Endothelial cell of umbilical vein (primary cell): ENCODE measurements around the gene ACP4. TPM values are rescaled to one million over a fixed set of nuclear protein-coding genes. Genes with fewer than 3 reads are reported as not detected.

Source experiments
- BruUV-seq: library from RNA; stranded (reverse); fragments of 400-500 nt; replicated peaks from 2 replicates; lab custom pipeline; 2021; lab: Mats Ljungman, UMichigan
- CTCF ChIA-PET: fragments of 300-600, 350-600 bp; sonication (Branson Sonifier 250); formaldehyde crosslinking; loops from one replicate; lab custom pipeline; 2021; ENCODE audit warnings: antibody characterized with exemption, inconsistent platforms; lab: Charles Lee
- POLR2A ChIA-PET: fragments of 300-600, 350-600 bp; sonication (Branson Sonifier 250); formaldehyde crosslinking; loops from one replicate; lab custom pipeline; 2021; ENCODE audit warnings: antibody characterized with exemption, inconsistent platforms; lab: Charles Lee
- DNase-seq: peaks from one replicate; pipeline ENCODE4 v3.0.0-alpha.2; 2011; ENCODE audit warnings: low read depth, low spot score
- FAIRE-seq: peaks from 2 replicates; lab custom pipeline; 2011; peaks lifted over from hg19 to GRCh38; lab: Jason Lieb, UNC
- H2AFZ ChIP-seq: 2 replicates; pipeline ENCODE4 v1.6.0; 2012; ENCODE audit warnings: low read depth, low read length, control low read depth, inconsistent platforms
- H3K27ac ChIP-seq: 2 replicates; pipeline ENCODE4 v1.5.1; 2011; ENCODE audit warnings: low read depth, mild to moderate bottlenecking, control low read depth, low read length, moderate library complexity; ENCODE audit not compliant: insufficient read depth
- H3K27me3 ChIP-seq, 2 experiments: 2 replicates each; pipeline versions ENCODE4 v1.6.0 to v1.6.1; 2011; ENCODE audit warnings: low read length in 2 of 2, mixed read lengths in 1 of 2; ENCODE audit not compliant: control insufficient read depth in 2 of 2, insufficient read depth in 2 of 2
- H3K36me3 ChIP-seq, 2 experiments: 2 replicates in 1 of 2; 3 replicates in 1 of 2; pipeline ENCODE4 v1.5.1; 2011; ENCODE audit warnings: low read length in 2 of 2, mild to moderate bottlenecking in 1 of 2, moderate library complexity in 1 of 2; ENCODE audit not compliant: control insufficient read depth in 2 of 2, insufficient read depth in 2 of 2; ENCODE audit errors: extremely low read depth in 1 of 2
- H3K4me1 ChIP-seq: 3 replicates; pipeline ENCODE4 v1.5.1; 2011; ENCODE audit warnings: mild to moderate bottlenecking, low read length; ENCODE audit not compliant: control insufficient read depth, insufficient read depth; ENCODE audit errors: extremely low read depth
- H3K4me2 ChIP-seq: 2 replicates; pipeline ENCODE4 v1.6.1; 2011; ENCODE audit warnings: low read length, control low read depth, mixed read lengths; ENCODE audit not compliant: insufficient read depth
- H3K4me3 ChIP-seq, 3 experiments: fragments of 200-600 bp in 1 of 3; sonication (generic), shearing (Covaris generic) in 1 of 3; replicated peaks in 1 of 3; 2 replicates each; pipeline ENCODE4 v1.5.1; 2011 to 2016; ENCODE audit warnings: control low read depth in 3 of 3, low read length in 3 of 3, mild to moderate bottlenecking in 2 of 3, inconsistent platforms in 1 of 3, low read depth in 1 of 3, moderate library complexity in 1 of 3; ENCODE audit not compliant: insufficient read depth in 1 of 3
- H3K79me2 ChIP-seq: 2 replicates; pipeline ENCODE4 v1.6.0; 2012; ENCODE audit warnings: low read length, inconsistent platforms; ENCODE audit not compliant: control insufficient read depth, insufficient read depth
- H3K9ac ChIP-seq: replicated peaks from 2 replicates; pipeline ENCODE3; 2011; ENCODE audit warnings: low read length, control low read depth; ENCODE audit not compliant: insufficient read depth; ENCODE audit errors: extremely low read depth
- H3K9me1 ChIP-seq: replicated peaks from 3 replicates; pipeline ENCODE4 v1.6.0; 2011; ENCODE audit warnings: mild to moderate bottlenecking, low read length; ENCODE audit not compliant: control insufficient read depth, insufficient read depth; ENCODE audit errors: extremely low read depth
- H3K9me3 ChIP-seq: replicated peaks from 2 replicates; pipeline ENCODE4 v1.5.1; 2012; ENCODE audit warnings: low read length, inconsistent platforms; ENCODE audit not compliant: control insufficient read depth, insufficient read depth
- H4K20me1 ChIP-seq: replicated peaks from 2 replicates; pipeline ENCODE3; 2011; ENCODE audit warnings: mild to moderate bottlenecking, low read length; ENCODE audit not compliant: control insufficient read depth, insufficient read depth; ENCODE audit errors: extremely low read depth
- CTCF ChIP-seq, 2 donors: IDR thresholded peaks; 1 replicate in 1 of 2; 2 replicates in 1 of 2; pipeline ENCODE4 v1.5.1; 2011; ENCODE audit warnings: low read length in 2 of 2, mild to moderate bottlenecking in 2 of 2, moderate library complexity in 2 of 2, control low read depth in 1 of 2, inconsistent platforms in 1 of 2, low read depth in 1 of 2; ENCODE audit not compliant: insufficient read depth in 1 of 2; ENCODE audit errors: extremely low read depth in 1 of 2
- EZH2 ChIP-seq: IDR thresholded peaks from 2 replicates; pipeline ENCODE4 v1.6.1; 2012; ENCODE audit warnings: borderline replicate concordance, low read depth, mild to moderate bottlenecking, moderate library complexity, low read length, inconsistent platforms; ENCODE audit not compliant: severe bottlenecking
- FOS ChIP-seq: IDR thresholded peaks from 2 replicates; pipeline ENCODE4 v1.6.1; 2011; ENCODE audit warnings: mild to moderate bottlenecking, low read length, moderate library complexity, borderline replicate concordance; ENCODE audit not compliant: insufficient read depth
- GATA2 ChIP-seq: IDR thresholded peaks from 2 replicates; pipeline ENCODE4 v1.7.0; 2011; ENCODE audit warnings: low read depth, mild to moderate bottlenecking, moderate library complexity, mixed read lengths, low read length; ENCODE audit not compliant: insufficient read length, insufficient read depth
- JUN ChIP-seq: IDR thresholded peaks from 2 replicates; pipeline ENCODE4 v1.6.1; 2011; ENCODE audit warnings: borderline replicate concordance, low read depth; ENCODE audit not compliant: insufficient read length, insufficient read depth
- MAX ChIP-seq: IDR thresholded peaks from 2 replicates; pipeline ENCODE4 v1.6.1; 2011; ENCODE audit not compliant: insufficient read depth, insufficient read length
- MYC ChIP-seq: IDR thresholded peaks from one replicate; pipeline ENCODE4 v1.6.1; 2011; ENCODE audit warnings: mild to moderate bottlenecking, low read depth, low read length
- POLR2A ChIP-seq: IDR thresholded peaks from 2 replicates; pipeline ENCODE4 v1.6.1; 2012; ENCODE audit warnings: low read depth, mild to moderate bottlenecking, control low read depth, low read length
- POLR2AphosphoS5 ChIP-seq: IDR thresholded peaks from 2 replicates; pipeline ENCODE4 v1.6.1; 2012; ENCODE audit warnings: low read depth, mild to moderate bottlenecking, control low read depth, low read length, moderate library complexity; ENCODE audit not compliant: insufficient read depth
- dilution Hi-C: fragments of 300-500 bp; cut with MboI; formaldehyde crosslinking; loops from one replicate; pipeline ENCODE4 v1.15.0; 2019; ENCODE audit warnings: low sequenced_read_pairs; ENCODE audit not compliant: extremely low pct_ligation_motif_present
- intact Hi-C: fragments of 100-400 bp; cut with micrococcal nuclease; formaldehyde crosslinking; loops from one replicate; pipeline ENCODE4 v1.10.0; 2022
- polyA plus RNA-seq, 4 experiments: library from polyadenylated mRNA; depleted of rRNA in 3 of 4; stranded (reverse) in 3 of 4; unstranded in 1 of 4; fragments of >200 nt; gene quantifications; 2 replicates each; pipeline versions ENCODE4 v1.2.1 to v1.2.3, GENCODE V29; 2011 to 2012; ENCODE audit warnings: missing spikeins in 1 of 4
- total RNA-seq: library from RNA; stranded (reverse); gene quantifications from 2 replicates; pipeline ENCODE4 v1.2.3, GENCODE V29; 2021

ACP4 gene
- total and polyA plus RNA-seq, 2 donors (not counting 3 experiments of a cell fraction or from before 2014, with no cell fraction given) = not detected

- Histone ChIP-seq H3K36me3 (peaks cover 4 to 14% of the 10 kb centered on the region in 2 experiments), H2AFZ (peak overlapping the region; percentile 87), H3K4me1 (peaks cover 12% of the 10 kb centered on the region), H3K79me2 (peaks cover 44% of the 10 kb centered on the region), H3K9ac (peak overlapping the region; percentile 99), H3K9me3 (no peaks in the 10 kb centered on the region), H3K27me3 (no peaks in the 10 kb centered on the region), H4K20me1 (no peaks in the 10 kb centered on the region), H3K4me2 (peak overlapping the region; percentile 99), H3K27ac (peak overlapping the region; percentile 98), H3K4me3 (peak overlapping the region; percentile 94 to 100 (median 97)), H3K9me1 (no peaks in the 10 kb centered on the region)
- BruUV-seq = TSS peak; percentile 54
- dilution Hi-C loops = no loop called here
- TF ChIP-seq CTCF (IDR thresholded peaks at IDR 0.05; ENCODE audit: extremely low read depth in 1 of 2, insufficient read depth in 1 of 2, low read depth in 1 of 2, low read length in 2 of 2) (no peak), GATA2 (no peak), POLR2A (no peak), EZH2 (no peak), MYC (no peak), FOS (no peak), MAX (no peak), JUN (no peak), POLR2AphosphoS5 (no peak)
- intact Hi-C loops = loop anchor here (1.0 kb wide), 3 partner anchors 79 to 293 kb away; partner anchors contain the start of gene JOSD2
- FAIRE-seq (peak; percentile 47), DNase-seq (peak; percentile 25)
- POLR2A ChIA-PET = interaction anchor here (0.7 to 1.6 kb wide), 2 partner anchors 74 to 79 kb away, joined by 3 to 5 read pairs; no protein-coding TSS in a partner anchor
- CTCF ChIA-PET = interaction anchor here (1.0 to 2.2 kb wide), 4 partner anchors 20 to 266 kb away, joined by 3 to 8 read pairs (median 4); no protein-coding TSS in a partner anchor
Observed at GRCh38 chr19:50803633-50804419, 13.6 kb downstream of the ACP4 start.
